ENCODE data around the gene PRTFDC1.

DNA sequence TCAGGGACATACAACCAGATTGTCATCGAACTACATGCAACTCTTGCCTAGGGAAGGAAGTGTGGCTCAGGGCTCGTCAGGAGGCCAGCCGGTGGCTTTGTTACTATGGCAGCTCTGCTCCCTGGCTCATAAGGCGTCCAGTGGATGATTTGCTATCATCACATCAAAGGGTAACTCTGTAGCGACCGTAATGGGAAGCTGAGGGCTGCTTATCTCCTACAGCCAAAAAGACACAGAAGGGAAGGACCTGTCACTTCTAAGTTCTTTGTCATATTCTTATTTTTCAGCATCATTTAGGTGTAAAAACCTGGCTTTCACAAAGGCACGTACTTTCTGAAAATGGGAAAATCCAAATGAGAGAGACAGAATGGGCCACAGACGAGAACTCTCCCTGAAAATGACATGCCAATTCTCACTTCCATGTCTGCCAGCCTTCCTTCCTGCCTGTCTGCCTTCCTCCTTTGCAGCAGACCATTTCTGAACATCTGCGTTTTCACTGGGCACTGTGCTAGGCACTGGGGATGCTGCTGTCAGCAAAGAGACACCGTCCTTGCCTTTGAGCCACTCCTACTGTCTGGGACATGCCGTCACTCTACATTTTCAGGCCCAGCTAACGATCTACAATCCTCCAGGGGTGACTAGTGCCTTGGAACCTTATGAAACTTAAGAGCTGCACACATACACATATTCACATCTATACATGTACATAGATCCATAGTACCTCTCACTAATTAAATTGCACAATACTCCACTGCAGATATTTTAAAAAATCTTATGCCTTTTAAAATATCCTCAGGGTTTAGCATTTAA is 36.6 kb upstream of the PRTFDC1 start:
- TF ChIP-seq CTCF (IDR thresholded peaks at IDR 0.05; ENCODE audit: low read length), result no peak
- TF ChIP-seq EZH2 (optimal IDR thresholded peaks at IDR 0.05; ENCODE audit: low read depth, low read length), result no peak
